C4-2B (cell line): ENCODE results near the gene ACSM2A.
"Not testable (repeated sequence)": the region's sequence is repeated elsewhere in the genome, so short reads cannot be mapped to it uniquely, and the experiment has no call there.

Experiments
- CTCF ChIP-seq: fragments of 450-650 bp; conservative IDR thresholded peaks from 2 replicates; pipeline ENCODE4 v1.5.1; 2017; ENCODE audit warnings: mild to moderate bottlenecking
- ZFX ChIP-seq: fragments of 450-650 bp; IDR thresholded peaks from 2 replicates; pipeline ENCODE4 v1.6.1; 2017

GRCh38 chr16:20419093-20419492, 32.2 kb upstream of the ACSM2A start:
- TF ChIP-seq CTCF, ZFX: not testable (repeated sequence)
